Loucy (cell line): ENCODE results near the gene TMEM18.

Experiments used
- EZH2phosphoT487 ChIP-seq: fragments of 200-600 bp; IDR thresholded peaks from 2 replicates; pipeline ENCODE4 v1.6.1; 2018; ENCODE audit warnings: antibody characterized with exemption, mild to moderate bottlenecking, moderate library complexity, borderline replicate concordance
- TF ChIP-seq, protein P1 (sequence below): fragments of 200-600 bp; sonication (generic); conservative IDR thresholded peaks from 2 replicates; pipeline ENCODE4 v1.5.1; 2014; ENCODE audit warnings: mild to moderate bottlenecking, antibody characterized with exemption, low read length

DNA sequence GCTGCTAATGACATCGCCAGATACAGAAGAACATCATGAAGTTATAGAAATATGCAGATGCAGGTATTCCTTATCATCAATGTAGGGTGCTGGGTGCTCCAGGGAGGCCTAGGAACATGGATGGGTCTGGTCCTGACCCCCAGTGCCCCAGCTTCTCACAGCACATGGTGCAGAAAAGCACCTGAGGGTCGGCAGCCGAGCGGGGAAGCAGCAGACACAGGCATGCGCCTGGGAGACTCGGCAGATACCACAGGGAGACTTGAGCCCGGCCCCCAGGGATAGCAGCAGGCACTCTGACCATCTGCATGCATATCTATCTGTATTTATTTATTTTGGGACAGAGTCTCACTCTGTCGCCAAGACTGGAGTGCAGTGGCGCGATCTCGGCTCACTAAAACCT, 43.2 kb downstream of the TMEM18 start:
- TF ChIP-seq, protein P1, sequence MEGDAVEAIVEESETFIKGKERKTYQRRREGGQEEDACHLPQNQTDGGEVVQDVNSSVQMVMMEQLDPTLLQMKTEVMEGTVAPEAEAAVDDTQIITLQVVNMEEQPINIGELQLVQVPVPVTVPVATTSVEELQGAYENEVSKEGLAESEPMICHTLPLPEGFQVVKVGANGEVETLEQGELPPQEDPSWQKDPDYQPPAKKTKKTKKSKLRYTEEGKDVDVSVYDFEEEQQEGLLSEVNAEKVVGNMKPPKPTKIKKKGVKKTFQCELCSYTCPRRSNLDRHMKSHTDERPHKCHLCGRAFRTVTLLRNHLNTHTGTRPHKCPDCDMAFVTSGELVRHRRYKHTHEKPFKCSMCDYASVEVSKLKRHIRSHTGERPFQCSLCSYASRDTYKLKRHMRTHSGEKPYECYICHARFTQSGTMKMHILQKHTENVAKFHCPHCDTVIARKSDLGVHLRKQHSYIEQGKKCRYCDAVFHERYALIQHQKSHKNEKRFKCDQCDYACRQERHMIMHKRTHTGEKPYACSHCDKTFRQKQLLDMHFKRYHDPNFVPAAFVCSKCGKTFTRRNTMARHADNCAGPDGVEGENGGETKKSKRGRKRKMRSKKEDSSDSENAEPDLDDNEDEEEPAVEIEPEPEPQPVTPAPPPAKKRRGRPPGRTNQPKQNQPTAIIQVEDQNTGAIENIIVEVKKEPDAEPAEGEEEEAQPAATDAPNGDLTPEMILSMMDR: no peak
- no peak for TF ChIP-seq EZH2phosphoT487
